HG03469 (cell line): ENCODE data around the gene CERT1.
A peak's percentile ranks its signal among the peaks of the same experiment; 100 is the strongest.
"Not testable (repeated sequence)": the region's sequence is repeated elsewhere in the genome, so short reads cannot be mapped to it uniquely, and the experiment has no call there.

Experiments used
- ATAC-seq: cut with Tn5 transposase; IDR thresholded peaks from one replicate; pipeline ENCODE4 v1.9.1; 2021; ENCODE audit warnings: mild to moderate bottlenecking, moderate library complexity, moderate number of reproducible peaks; ENCODE audit not compliant: unreplicated experiment

Gene CERT1

DNA sequence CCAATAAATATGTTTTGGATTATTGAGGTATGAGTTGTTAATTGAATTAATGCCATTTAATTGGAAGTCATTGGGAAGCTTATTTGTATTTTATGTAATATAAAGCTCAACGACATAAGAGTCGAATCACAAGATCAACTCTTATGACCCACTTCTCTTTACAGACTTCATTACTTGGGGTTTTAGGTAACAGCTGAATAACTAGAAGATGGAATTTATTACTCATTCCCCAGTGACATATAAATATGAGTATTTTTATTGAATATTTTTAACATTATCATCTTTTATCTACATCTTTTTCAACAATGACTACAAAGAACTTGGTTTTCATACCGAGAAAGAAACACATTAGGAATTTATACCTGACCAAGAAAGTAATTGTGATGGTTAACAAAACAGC is 153.3 kb downstream of the CERT1 start:
- no peak for ATAC-seq

DNA sequence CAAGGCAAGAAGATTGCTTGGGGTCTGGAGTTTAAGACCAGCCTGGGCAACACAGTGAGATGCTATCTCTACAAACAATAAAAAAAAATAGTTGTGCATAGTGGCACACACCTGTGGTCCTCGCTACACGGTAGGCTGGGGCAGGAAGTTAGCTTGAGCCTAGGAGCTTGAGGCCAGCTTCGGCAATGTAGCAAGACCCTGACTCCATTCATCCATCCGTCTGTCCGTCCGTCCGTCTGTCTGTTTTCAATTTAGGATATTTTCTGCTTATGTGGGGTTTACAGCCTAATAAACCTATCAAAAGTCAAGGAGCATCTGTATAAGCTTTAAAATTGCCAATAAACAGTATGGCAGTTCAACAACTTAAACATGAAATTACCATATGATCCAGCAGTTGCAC is 154.7 kb downstream of the CERT1 start:
- no peak for ATAC-seq

DNA sequence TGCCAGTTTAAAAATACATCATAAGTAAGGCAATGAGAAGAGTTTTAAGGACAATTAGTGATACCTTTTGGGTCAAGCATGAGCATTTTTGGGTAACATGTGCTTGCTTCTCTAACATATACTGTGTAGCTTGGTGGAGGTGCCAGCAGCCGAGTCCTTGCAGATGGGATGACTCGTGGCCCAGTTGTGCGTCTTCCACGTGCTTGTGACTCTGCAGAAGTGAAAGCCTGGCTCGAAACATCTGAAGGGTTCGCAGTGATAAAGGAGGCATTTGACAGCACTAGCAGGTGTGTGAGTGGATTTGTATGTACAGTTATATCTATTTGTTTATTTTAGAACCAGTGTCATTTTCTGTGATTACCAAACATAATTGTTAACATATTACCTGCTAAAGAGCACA is 156.2 kb downstream of the CERT1 start:
- ATAC-seq, result no peak

DNA sequence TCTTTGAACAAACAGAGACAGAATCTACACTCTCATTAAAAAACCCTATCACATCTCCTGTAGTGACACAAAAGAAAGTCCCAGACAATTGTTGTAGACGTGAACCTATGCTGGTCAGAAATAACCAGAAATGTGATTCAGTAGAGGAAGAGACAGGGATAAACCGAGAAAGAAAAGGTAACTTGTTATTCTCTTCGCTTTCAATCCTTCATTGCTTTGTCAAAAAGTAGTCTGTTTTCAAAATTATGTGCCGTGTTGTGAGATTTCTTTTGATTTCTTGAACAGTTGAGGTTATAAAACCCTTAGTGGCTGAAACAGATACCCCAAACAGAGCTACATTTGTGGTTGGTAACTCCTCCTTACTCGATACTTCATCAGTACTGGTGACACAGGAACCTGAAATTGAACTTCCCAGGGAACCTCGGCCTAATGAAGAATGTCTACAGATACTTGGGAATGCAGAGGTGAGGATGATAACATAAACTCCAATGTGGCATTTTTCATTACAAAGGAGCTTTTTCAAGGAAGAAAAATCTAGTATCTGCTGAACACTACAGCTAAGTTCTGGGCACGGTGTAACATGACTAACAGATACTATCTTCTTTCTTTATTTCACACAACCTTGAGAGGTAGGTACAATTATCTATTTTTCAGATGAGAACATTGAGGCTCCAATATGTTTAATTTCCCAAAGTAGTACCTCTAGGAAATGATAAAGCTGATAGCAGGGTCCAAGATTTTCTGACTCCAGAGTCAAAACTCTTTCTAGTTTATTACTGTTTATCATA is 160.1 kb downstream of the CERT1 start:
- no peak for ATAC-seq

DNA sequence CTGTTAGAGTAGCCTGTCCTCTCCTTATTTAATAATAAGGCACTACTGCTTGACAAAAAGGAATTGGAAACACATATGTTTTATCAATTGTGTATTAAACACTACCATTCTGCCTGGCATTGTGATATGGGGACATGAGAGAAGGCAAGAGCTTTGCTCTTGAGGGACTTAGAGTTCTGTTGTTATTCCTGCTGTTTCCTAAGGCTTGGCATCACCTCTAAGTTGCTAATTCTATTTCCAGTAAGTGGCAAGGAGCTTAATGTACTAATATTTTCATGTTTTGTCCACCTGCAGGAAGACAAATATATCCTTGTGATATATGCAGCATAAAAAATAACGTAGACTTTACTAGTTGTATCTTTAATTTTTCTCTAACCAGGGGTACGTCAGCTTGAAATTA is 161.8 kb downstream of the CERT1 start:
- no peak for ATAC-seq

DNA sequence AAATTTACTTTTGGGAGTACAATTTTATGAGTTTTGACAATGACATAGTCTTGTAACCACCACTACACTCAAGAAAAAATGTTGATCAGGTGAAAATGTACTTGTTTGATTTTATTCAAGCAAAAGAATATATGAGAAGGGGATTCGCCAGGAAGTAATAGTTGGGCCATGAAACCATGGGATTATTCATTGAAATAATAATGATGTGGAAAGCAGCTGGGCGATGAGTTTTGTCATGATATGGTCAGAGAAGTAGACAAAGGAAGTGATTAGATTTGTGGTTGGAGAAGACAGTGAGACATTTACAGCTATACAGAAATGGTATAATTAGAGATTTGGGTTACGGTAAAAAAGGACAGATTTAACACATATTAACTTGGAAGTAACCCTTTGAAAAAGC is 163.2 kb downstream of the CERT1 start:
- no peak for ATAC-seq

DNA sequence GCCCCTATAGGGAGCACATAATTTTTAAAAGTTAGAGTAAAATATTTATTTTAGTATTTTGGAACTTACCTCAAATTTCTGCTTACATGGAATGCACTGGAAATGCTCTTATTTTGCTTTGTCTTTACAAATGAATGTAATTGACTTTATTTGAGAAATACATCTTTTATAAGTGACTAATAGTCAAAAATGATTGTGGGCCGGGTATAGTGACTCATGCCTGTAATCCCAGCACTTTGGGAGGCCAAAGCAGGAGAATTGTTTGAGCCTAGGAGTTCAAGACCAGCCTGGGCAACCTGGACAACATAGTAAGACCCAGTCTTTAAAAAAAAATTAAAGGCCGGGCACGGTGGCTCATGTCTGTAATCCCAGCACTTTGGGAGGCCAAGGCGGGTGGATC is 168.6 kb downstream of the CERT1 start:
- ATAC-seq, result no peak

DNA sequence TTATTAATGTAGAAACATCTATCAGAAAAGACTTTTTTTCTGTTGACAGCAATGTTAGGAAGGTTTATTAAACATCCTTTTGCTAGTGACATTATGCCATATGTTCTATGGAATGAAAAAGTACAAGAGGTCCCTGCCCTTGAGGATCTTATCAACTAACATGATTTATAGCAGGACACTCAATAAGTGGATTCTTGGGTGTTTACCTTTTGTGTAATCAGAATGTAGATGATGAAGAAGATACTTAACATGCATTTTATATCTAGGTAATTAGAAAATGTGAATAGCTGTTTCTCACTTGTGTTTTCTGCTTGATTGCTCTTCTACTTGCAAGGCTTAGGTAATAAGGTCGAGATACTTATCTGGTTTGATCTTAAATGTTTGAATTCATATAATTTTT is 169.5 kb downstream of the CERT1 start:
- no peak for ATAC-seq

DNA sequence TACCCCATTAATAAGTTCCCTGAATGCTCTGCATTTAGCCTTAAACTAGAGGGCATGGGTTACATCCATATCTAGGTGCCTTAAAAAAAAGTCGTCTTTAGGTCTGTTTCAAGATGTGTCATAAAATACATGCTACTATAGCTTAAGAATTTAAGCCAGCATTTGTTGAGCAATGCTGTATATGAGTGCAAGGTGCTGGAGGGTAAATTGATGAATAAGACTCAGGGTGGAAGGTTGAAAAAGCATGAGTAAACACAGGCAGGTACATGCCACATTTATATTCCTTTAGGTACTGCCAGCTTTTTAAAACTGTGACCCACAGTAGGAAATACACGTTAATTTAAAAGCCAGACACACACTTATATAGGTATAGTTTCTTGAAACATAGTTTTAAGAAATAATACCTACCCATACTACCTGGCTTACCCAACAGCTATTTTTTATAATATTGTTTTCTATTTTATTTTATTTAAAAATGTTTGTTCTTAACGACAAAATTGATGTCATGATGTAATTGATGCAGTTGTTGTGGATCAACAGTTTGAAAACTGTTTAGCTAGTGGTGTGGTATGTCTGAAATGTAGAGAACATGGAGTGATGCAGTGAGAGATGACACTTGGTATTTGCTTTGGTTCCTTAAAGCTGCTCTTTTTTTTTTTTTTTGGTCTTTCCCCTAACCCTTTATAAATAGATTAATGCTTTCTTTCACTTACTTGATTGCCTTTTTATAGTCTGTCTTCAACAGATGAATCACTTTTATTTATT is 170.5 kb downstream of the CERT1 start:
- ATAC-seq, result no peak

DNA sequence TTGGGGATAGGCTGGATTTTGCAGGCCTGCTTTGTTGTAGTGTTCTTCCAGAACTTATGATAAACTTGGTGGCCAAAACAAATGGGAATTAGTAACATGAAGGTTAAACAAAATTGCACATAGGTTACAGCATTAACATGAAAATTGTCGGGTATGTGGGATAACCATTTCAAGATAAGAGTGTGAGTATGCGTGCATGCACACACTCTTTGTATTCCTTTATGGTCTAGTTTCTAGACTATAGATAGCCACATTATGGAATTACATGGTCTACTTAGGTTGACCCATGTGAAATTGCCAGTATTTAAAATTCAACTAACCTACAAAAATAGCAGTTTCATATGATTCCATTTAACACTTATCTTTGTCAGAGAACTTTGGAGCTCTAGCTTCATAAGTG is 173.0 kb downstream of the CERT1 start:
- ATAC-seq, result no peak

DNA sequence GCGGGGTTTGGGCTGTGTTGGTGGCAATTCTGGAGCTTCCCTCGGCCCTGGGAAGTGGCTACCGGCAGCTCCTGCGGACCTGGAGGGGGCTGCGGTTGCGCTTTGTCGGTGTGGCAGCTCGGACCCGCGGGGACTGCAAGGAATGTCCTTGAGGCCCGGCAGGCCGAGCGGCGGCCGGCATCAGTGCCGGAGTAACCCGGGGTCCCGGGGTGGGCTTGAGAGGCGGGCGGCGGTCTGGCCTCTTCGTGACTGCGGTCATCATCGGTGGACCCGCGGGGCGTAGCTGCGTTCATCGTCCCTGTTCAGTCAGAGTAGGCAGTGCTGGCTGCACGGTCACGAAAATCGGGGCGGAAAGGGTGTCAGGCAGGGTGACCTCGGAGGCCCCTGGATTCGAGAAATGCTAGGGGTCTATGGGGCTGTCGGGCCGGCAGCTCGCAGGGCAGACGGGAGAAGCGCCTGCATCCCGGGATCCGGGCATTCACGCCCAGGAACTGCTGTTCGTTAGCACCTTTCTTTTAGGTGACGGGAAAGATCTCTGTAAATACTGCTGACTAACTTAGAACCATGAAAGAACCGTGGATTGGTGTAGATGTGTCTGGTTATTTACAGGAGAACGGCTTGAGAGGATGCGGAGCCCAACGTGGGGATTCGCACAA is 173.9 kb downstream of the CERT1 start:
- ATAC-seq, result no peak

DNA sequence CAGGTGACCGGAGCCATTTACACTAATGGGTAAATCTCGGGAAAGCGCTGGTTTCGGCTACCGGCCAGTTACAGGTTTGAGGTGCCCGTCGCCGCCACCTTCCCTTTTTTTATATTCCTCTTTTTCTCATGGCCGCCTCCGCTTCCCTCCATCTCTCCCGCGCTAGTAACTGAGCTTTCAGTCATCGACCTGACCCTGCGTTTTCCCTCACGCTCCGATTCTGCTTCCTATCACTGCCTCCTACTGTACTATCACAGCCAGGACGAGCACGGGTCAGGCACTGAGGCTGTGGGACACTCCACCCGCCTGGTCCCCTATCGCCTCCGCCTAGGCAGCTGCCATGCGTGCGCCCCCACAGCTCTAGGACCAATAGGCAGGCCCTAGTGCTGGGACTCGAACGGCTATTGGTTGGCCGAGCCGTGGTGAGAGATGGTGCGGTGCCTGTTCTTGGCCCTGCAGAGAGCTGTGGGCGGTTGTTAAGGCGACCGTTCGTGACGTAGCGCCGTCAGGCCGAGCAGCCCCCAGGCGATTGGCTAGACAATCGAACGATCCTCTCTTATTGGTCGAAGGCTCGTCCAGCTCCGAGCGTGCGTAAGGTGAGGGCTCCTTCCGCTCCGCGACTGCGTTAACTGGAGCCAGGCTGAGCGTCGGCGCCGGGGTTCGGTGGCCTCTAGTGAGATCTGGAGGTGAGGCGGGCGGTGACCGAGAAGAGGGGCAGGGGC is 174.7 kb downstream of the CERT1 start, which contains the start of gene HMGCR:
Gene HMGCR, plus strand, starts transcription at position 606 of the 722 bp plus-strand sequence. CDS start 5,386 bp downstream, outside the sequence.
- ATAC-seq, result peak; percentile 98

DNA sequence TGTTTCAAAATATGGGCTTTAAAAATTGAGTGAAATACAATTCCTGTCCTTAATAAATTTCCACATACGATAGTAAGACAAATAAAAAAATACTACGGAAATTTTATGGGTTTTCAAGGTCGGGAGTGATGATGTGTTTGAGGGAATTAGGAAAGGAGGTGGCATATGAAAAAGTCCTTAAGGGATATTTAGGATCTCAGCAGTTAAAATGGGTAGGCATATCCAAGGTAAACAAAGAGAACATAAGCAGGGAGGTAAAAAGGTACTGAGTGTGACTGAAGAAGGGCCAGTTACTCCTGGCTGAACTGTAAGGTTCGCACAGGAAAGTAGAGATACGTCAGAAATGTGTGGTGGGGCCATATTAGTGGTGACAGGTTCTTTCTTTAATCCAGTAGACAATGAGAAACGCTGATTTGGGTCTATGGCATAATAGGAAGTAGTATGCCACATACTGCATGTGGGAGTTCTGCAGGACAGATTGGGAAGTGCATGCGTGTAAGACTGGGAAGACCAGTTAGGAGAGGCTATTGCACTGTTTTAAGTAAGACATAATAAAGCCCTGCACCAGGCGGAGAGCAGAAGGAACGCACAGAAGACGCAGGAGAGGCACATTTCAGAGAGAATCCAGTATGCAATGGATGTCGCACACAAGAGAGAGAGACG is 175.3 kb downstream of the CERT1 start:
- ATAC-seq, result no peak

DNA sequence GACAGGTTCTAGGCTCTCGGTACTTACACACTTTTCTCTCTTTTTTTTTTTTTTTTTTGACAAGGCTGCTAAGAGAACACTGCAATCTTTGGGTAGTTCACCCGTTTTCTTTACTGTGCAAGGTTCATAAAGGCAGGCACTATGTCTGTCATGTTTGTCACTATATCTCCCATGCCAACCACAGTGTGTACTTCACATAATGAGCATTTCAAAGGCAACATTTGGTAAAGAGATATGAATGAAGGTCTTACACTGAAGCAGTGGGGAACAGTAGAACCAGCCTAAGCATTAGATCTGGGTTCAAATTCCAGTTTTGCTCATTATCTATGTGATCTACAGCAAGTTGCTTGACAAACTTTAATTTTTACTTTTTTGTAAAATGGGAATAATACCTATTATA is 175.9 kb downstream of the CERT1 start:
- no peak for ATAC-seq

DNA sequence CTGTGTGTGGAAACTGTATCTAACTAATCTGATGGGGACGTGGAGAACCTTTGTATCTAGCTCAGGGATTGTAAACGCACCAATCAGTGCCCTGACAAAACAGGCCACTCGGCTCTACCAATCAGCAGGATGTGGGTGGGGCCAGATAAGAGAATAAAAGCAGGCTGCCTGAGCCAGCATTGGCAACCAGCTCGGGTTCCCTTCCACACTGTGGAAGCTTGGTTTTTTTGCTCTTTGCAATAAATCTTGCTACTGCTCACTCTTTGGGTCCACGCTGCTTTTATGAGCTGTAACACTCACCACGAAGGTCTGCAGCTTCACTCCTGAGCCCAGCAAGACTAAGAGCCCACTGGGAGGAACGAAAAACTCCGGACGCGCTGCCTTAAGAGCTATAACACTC is 177.0 kb downstream of the CERT1 start:
- not testable (repeated sequence) for ATAC-seq

DNA sequence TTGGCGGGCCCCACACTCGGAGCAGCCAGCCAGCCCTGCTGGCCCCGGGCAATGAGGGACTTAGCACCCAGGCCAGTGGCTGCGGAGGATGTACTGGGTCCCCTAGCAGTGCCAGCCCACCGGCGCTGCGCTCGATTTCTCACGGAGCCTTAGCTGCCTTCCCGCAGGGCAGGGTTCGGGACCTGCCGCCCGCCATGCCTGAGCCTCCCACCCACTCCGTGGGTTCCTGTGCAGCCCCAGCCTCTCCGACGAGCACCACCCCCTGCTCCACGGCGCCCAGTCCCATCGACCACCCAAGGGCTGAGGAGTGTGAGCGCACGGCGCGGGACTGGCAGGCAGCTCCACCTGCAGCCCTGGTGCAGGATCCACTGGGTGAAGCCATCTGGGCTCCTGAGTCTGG is 177.7 kb downstream of the CERT1 start:
- ATAC-seq, result not testable (repeated sequence)

DNA sequence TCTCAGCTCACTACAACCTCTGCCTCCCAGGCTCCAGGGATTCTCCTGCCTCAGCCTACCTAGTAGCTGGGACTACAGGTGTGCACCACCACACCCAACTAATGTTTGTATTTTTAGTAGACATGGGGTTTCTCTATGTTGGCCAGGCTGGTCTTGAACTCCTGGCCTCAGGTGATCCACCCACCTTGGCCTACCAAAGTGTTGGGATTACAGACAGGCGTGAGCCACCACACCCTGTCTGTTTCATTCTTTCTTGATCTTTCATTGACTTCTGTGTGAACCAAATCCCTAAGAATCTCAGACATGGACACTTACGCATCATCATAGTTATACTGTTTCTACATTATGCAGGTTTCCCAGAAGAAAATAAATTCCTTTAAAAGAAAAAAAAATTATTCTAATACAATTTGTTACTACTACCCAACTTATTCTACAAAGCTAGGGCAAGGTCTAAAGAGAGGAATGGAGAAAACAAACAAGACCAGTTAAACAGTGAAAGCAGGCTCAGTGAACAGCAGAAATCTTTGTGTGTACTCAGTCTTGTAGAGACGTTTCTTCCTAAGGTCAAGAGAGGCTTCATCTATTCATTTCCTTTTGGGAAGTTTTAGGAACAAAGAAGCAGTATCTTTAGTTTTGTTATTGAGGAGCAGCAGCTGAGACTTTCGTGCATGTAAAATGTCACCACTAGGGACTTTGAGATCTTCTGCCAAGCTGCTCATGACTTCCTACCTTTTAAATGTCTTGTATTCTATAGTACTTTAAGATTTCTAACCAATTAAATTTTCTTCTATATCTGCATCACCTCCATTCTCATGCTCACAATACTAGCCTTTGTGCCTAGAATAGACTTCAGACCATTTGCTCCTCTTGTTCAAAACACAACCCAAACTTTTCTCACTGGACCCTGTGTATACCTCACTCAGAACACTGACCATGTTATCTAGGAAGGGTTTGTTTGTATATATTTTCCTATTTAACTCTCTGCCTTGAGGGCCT is 180.0 kb downstream of the CERT1 start:
- ATAC-seq, result no peak

DNA sequence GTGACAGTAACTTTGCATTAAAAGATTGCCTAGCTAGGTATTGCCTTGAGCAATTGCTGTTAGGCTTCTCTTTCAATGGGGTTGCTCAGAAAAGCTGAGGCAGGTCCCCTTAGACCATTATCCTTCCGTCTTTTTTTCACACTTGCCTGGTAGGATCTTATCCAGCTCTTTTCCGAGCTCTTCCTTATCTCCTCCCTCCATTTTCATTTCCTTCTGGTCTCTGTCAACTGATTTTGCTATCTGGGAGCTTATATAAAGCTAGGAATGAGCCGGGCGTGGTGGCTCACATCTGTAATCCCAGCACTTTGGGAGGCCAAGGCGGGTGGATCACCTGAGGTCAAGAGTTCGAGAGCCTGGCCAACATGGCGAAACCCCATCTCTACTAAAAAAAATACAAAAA is 181.0 kb downstream of the CERT1 start:
- ATAC-seq, result no peak
